Ecto neural progenitor cell (in vitro differentiated cells): Measurements from ENCODE around the gene GABBR1.

Experiments
- DNase-seq: peaks from one replicate; pipeline ENCODE4 v3.0.0-alpha.2; 2018; ENCODE audit warnings: low spot score

GABBR1 gene

GRCh38 chr6:29620630-29621029, 12.4 kb downstream of the GABBR1 start:
- DNase-seq, result no peak

GRCh38 chr6:29619578-29620160, 13.3 kb downstream of the GABBR1 start:
- no peak for DNase-seq

GRCh38 chr6:29617782-29618554, 15.0 kb downstream of the GABBR1 start:
- DNase-seq, result no peak

GRCh38 chr6:29611426-29611825, 21.6 kb downstream of the GABBR1 start:
- no peak for DNase-seq

GRCh38 chr6:29610540-29610939, 22.4 kb downstream of the GABBR1 start:
- DNase-seq, result no peak

- DNase-seq, result no peak
Observed at GRCh38 chr6:29608131-29608530, 24.9 kb downstream of the GABBR1 start.

- no peak for DNase-seq
Observed at GRCh38 chr6:29603930-29604329, 29.1 kb downstream of the GABBR1 start.

GRCh38 chr6:29603456-29603855, 29.5 kb downstream of the GABBR1 start:
- no peak for DNase-seq

GRCh38 chr6:29602564-29603361, 30.2 kb downstream of the GABBR1 start:
- DNase-seq, result peak; percentile 69

- DNase-seq, result no peak
Observed at GRCh38 chr6:29598172-29598747, 34.7 kb downstream of the GABBR1 start.

- no peak for DNase-seq
Observed at GRCh38 chr6:29597184-29597583, 35.8 kb downstream of the GABBR1 start.

GRCh38 chr6:29596381-29596900, 36.5 kb downstream of the GABBR1 start:
- no peak for DNase-seq

GRCh38 chr6:29593199-29593855, 39.7 kb downstream of the GABBR1 start:
- no peak for DNase-seq

GRCh38 chr6:29591677-29592076, 41.3 kb downstream of the GABBR1 start:
- no peak for DNase-seq

- DNase-seq, result no peak
Observed at GRCh38 chr6:29590218-29590808, 42.7 kb downstream of the GABBR1 start.

GRCh38 chr6:29589423-29590048, 43.4 kb downstream of the GABBR1 start:
- no peak for DNase-seq

- DNase-seq, result no peak
Observed at GRCh38 chr6:29584821-29585220, 48.2 kb downstream of the GABBR1 start, which contains the start of gene OR2H2. Gene OR2H2 (plus strand): TSS chr6:29585121. CDS start chr6:29587945, 2,824 bp downstream.

GRCh38 chr6:29577544-29577943, 55.4 kb downstream of the GABBR1 start:
- DNase-seq, result no peak

- no peak for DNase-seq
Observed at GRCh38 chr6:29576056-29576455, 56.9 kb downstream of the GABBR1 start.

- no peak for DNase-seq
Observed at GRCh38 chr6:29567991-29568390, 65.0 kb downstream of the GABBR1 start.

- DNase-seq, result no peak
Observed at GRCh38 chr6:29567541-29567940, 65.4 kb downstream of the GABBR1 start.
